Neuron (in vitro differentiated cells): Measurements from ENCODE around the gene KLHL7.
"Not testable (repeated sequence)": the region's sequence is repeated elsewhere in the genome, so short reads cannot be mapped to it uniquely, and the experiment has no call there.

Experiments
- H2AFZ ChIP-seq: one replicate; pipeline ENCODE4 v1.6.1; 2013; ENCODE audit warnings: low read depth, mild to moderate bottlenecking, inconsistent platforms, low read length, moderate library complexity
- H3K27me3 ChIP-seq: one replicate; pipeline ENCODE4 v1.6.1; 2013; ENCODE audit warnings: low read length; ENCODE audit not compliant: insufficient read depth
- H3K36me3 ChIP-seq: one replicate; pipeline ENCODE4 v1.6.1; 2013; ENCODE audit warnings: low read length; ENCODE audit not compliant: insufficient read depth
- H3K4me1 ChIP-seq: one replicate; pipeline ENCODE4 v1.6.1; 2013; ENCODE audit warnings: low read length; ENCODE audit not compliant: insufficient read depth
- H3K4me3 ChIP-seq: 2 replicates; pipeline ENCODE4 v1.5.1; 2013; ENCODE audit warnings: mild to moderate bottlenecking, low read length, moderate library complexity
- H3K9me3 ChIP-seq: one replicate; pipeline ENCODE4 v1.6.1; 2013; ENCODE audit warnings: low read length

KLHL7 gene

GRCh38 chr7:23197745-23198144, 92.2 kb downstream of the KLHL7 start:
- not testable (repeated sequence) for H3K4me3 ChIP-seq, H3K4me1 ChIP-seq, H3K27me3 ChIP-seq, H2AFZ ChIP-seq, H3K9me3 ChIP-seq
- peaks cover 45% of the 10 kb centered on the region for H3K36me3 ChIP-seq

GRCh38 chr7:23200331-23200730, 94.7 kb downstream of the KLHL7 start:
- no peak overlapping the region for H3K4me3 ChIP-seq
- H3K36me3 ChIP-seq, result peaks cover 53% of the 10 kb centered on the region
- peaks cover 5% of the 10 kb centered on the region for H3K4me1 ChIP-seq
- H3K27me3 ChIP-seq, result no peaks in the 10 kb centered on the region
- H3K9me3 ChIP-seq, result no peaks in the 10 kb centered on the region
- H2AFZ ChIP-seq, result no peak overlapping the region

- H2AFZ ChIP-seq, result no peak overlapping the region
- H3K9me3 ChIP-seq, result peaks cover 3% of the 10 kb centered on the region
- H3K27me3 ChIP-seq, result no peaks in the 10 kb centered on the region
- H3K36me3 ChIP-seq, result peaks cover 35% of the 10 kb centered on the region
- no peak overlapping the region for H3K4me3 ChIP-seq
- H3K4me1 ChIP-seq, result no peaks in the 10 kb centered on the region
These were observed 98.7 kb downstream of the KLHL7 start for GRCh38 chr7:23204241-23204640.

DNA sequence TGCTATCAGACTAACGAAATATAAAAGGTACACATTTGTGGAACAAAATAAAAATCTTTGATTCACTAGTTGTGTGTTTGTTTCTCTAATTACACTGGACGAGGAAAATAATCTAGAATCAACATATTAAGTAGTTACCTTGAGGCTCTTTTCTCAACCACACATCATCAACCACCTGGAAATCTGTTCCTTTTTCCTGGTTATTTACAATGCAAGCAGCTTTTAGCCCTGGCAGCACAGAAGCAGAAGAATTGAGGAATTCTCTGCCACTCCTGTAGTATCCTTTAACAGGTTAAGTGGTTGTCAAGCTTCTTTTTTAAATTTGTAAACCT, 100.0 kb downstream of the KLHL7 start:
- H3K4me3 ChIP-seq, result no peak overlapping the region
- peaks cover 3% of the 10 kb centered on the region for H3K9me3 ChIP-seq
- peaks cover 22% of the 10 kb centered on the region for H3K36me3 ChIP-seq

DNA sequence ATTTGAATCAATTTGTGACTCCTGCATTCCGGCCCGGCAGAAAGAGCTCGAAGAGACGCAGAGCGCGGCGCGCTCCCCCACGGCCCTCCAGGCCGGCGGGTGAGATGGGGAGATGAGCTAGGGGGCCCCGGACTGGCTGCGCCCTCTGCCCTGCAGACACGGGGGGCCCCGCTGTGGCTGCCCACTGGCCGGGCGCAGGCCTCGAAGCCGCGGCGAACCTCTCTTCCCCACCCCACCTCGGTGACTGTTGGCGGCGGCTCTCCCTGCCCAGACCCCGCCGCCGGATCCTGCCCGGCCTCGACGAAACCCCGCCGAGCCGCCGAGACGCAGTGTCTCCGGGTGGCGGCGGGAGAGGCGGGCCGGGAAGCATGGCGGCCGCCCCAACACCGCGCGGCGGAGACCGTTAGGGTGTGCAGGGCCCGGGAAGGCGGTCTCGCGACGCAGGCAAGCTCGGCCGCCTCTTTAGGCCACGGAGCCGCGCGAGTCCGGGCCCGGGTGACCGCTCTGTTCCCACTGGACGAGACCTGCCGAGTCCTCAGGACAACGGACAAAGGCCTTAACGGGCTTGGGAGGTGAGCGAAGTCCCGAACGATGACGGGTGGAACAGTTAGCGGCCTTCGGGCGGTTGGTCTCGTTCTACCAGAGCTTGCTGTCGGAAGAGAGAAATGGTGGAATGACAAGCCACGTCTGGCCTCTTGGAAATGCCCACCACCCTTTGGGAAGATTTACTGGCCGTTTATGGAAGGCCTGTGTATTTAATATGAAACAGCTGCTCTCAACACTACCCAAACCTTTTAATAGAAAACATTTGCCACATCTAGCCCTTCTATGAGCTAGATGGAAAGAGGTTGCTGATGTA, 100.6 kb downstream of the KLHL7 start:
- H3K27me3 ChIP-seq, result no peaks in the 10 kb centered on the region
- H3K4me1 ChIP-seq, result no peaks in the 10 kb centered on the region
- peaks cover 17% of the 10 kb centered on the region for H3K36me3 ChIP-seq
- no peak overlapping the region for H3K4me3 ChIP-seq
- H3K9me3 ChIP-seq, result peaks cover 3% of the 10 kb centered on the region
- no peak overlapping the region for H2AFZ ChIP-seq

More for the DNA sequence above, 100.0 kb downstream of the KLHL7 start:
- Histone ChIP-seq H3K27me3 (no peaks in the 10 kb centered on the region), H2AFZ (no peak overlapping the region), H3K4me1 (no peaks in the 10 kb centered on the region)

GRCh38 chr7:23207021-23207420, 101.4 kb downstream of the KLHL7 start:
- H3K36me3 ChIP-seq, result peaks cover 11% of the 10 kb centered on the region
- H3K4me3 ChIP-seq, result no peak overlapping the region
- H2AFZ ChIP-seq, result no peak overlapping the region
- peaks cover 3% of the 10 kb centered on the region for H3K9me3 ChIP-seq
- H3K4me1 ChIP-seq, result no peaks in the 10 kb centered on the region
- H3K27me3 ChIP-seq, result no peaks in the 10 kb centered on the region

GRCh38 chr7:23207884-23208283, 102.3 kb downstream of the KLHL7 start:
- peaks cover 11% of the 10 kb centered on the region for H3K36me3 ChIP-seq
- no peak overlapping the region for H3K4me3 ChIP-seq
- no peak overlapping the region for H2AFZ ChIP-seq
- H3K9me3 ChIP-seq, result peaks cover 3% of the 10 kb centered on the region
- no peaks in the 10 kb centered on the region for H3K27me3 ChIP-seq
- no peaks in the 10 kb centered on the region for H3K4me1 ChIP-seq

- Histone ChIP-seq H3K4me3 (no peak overlapping the region), H3K36me3 (peaks cover 6% of the 10 kb centered on the region), H3K27me3 (no peaks in the 10 kb centered on the region), H3K4me1 (no peaks in the 10 kb centered on the region), H2AFZ (no peak overlapping the region), H3K9me3 (peaks cover 3% of the 10 kb centered on the region)
These were observed 102.7 kb downstream of the KLHL7 start for GRCh38 chr7:23208316-23208715.

DNA sequence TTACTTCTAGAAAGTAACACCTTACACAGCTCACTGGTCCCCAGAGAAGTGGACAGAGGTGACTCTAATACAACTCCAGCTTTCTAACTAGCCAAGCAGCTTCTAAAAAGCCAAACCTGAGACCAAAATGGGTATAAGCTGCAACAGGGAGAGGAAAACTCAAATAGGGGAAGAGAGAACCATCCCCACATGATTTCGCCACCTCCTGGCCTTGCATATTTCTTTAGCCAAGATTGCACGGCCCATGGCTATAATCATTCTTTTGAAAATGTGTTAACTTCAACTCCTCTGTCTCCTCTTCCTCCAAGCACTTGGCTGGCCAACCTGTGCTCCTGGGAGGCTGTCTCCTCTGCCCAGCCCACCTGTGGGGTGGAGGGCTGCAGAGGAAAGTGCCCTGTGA, 104.9 kb downstream of the KLHL7 start:
- Histone ChIP-seq H3K9me3 (peaks cover 3% of the 10 kb centered on the region), H3K4me3 (no peak overlapping the region), H3K4me1 (no peaks in the 10 kb centered on the region), H2AFZ (no peak overlapping the region), H3K27me3 (no peaks in the 10 kb centered on the region), H3K36me3 (no peaks in the 10 kb centered on the region)

GRCh38 chr7:23211589-23211988, 106.0 kb downstream of the KLHL7 start:
- H3K27me3 ChIP-seq, result no peaks in the 10 kb centered on the region
- no peaks in the 10 kb centered on the region for H3K36me3 ChIP-seq
- H2AFZ ChIP-seq, result no peak overlapping the region
- no peak overlapping the region for H3K4me3 ChIP-seq
- H3K4me1 ChIP-seq, result no peaks in the 10 kb centered on the region
- no peaks in the 10 kb centered on the region for H3K9me3 ChIP-seq

- H3K27me3 ChIP-seq, result no peaks in the 10 kb centered on the region
- no peaks in the 10 kb centered on the region for H3K4me1 ChIP-seq
- H2AFZ ChIP-seq, result no peak overlapping the region
- no peak overlapping the region for H3K4me3 ChIP-seq
- no peaks in the 10 kb centered on the region for H3K36me3 ChIP-seq
- no peaks in the 10 kb centered on the region for H3K9me3 ChIP-seq
These were observed 106.8 kb downstream of the KLHL7 start for GRCh38 chr7:23212395-23212794.

DNA sequence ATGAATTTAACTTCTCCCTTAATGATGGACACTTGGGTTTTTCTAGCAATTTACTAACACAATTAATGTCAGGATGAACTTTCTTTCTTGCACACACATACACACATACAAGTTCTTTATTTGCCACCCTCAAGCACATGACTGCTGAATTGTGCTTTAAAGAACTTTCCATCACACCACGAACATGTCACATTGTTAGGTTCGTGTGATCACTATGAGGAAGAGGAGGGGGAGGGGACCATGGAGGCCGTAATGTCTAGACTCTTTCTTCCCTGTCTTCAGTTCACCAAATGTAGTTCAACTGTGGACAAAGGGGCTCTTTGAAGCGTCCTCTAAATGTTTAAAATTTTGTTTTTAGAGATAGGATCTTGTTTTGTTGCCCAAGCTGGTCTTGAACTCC, 107.3 kb downstream of the KLHL7 start:
- H3K36me3 ChIP-seq, result no peaks in the 10 kb centered on the region
- no peak overlapping the region for H3K4me3 ChIP-seq
- H3K27me3 ChIP-seq, result no peaks in the 10 kb centered on the region
- no peaks in the 10 kb centered on the region for H3K4me1 ChIP-seq
- no peak overlapping the region for H2AFZ ChIP-seq
- no peaks in the 10 kb centered on the region for H3K9me3 ChIP-seq

DNA sequence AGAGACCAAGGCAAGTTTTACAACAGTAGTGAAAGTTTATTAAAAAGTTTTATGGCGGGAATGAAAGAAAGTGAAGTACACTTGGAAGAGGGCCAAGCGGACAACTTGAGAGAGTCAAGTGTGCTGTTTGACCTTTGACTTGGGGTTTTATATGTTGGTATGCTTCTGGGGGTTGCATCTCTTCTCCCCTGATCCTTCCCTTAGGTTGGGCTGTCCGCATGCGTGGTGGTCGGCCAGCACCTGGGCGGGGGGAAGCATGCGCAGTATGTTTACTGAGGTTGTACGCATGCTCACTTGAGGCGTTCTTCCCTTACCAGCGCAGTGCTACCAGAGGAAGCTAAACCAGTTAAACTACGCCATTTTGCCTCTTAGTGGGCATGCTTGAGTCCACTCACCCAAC, 108.2 kb downstream of the KLHL7 start:
- no peaks in the 10 kb centered on the region for H3K27me3 ChIP-seq

GRCh38 chr7:23214423-23214822, 108.8 kb downstream of the KLHL7 start:
- Histone ChIP-seq H3K36me3 (no peaks in the 10 kb centered on the region), H3K4me1 (no peaks in the 10 kb centered on the region), H3K9me3 (no peaks in the 10 kb centered on the region), H2AFZ (no peak overlapping the region), H3K4me3 (no peak overlapping the region), H3K27me3 (no peaks in the 10 kb centered on the region)

More for the DNA sequence above, 108.2 kb downstream of the KLHL7 start:
- Histone ChIP-seq H3K4me3 (no peak overlapping the region), H2AFZ (no peak overlapping the region), H3K4me1 (no peaks in the 10 kb centered on the region), H3K36me3 (no peaks in the 10 kb centered on the region), H3K9me3 (no peaks in the 10 kb centered on the region)
